ENCODE results near the gene NGDN.

DNA sequence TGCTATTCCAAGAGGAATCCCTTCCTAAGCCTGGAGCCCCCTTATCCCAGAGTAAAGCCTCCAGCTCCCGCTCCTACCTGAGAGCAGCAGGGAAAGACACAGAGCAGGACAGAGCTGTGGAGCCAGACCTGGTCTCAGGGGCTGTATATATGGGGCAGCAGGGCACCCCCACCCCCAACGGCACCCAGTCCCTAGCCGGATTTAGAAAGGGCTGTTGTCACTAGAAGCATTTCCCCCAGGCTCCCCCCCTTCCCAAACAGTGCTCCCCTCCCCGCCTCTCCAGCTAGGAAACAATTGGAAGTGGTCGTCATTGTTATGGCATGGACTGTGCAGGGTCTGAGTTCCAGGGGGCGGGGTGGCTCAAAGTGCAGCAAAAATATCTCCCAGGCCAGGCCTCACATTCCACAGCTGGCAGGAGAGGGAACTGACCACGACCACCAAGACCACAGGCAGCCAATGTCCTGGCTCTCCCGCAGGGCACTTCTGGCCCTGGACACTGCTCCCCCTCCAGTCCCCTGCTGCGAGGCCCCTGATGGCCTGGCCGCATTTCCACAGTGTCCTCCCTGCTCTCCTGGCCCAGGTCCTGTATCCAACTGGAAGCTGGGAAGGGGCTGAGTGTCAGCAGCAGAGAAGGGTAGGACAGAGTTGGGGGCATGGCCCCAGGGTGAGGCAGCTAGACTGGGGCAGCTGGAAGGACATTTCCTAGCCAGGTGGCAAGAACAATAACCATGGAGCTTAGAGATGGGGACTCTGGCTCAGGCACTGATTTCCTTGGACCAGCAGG, 33.8 kb upstream of the NGDN start, which contains the start of gene MYH7:
- TF ChIP-seq POLR2A (IDR thresholded peaks at IDR 0.05) (no peak), CTCF (IDR thresholded peaks at IDR 0.05) (no peak)

Data from tibial nerve (tissue), 3 donors.